Neural progenitor cell (in vitro differentiated cells): ENCODE results near the gene LEMD3. TPM values are rescaled to one million over a fixed set of nuclear protein-coding genes. Genes with fewer than 3 reads are reported as not detected.

Experiments used
- DNase-seq: peaks from one replicate; pipeline ENCODE4 v3.0.0-alpha.2; 2016; ENCODE audit warnings: low spot score
- H2AFZ ChIP-seq: fragments of 200-600 bp; sonication (generic); replicated peaks from 2 replicates; pipeline ENCODE4 v1.6.1; 2016; ENCODE audit warnings: antibody characterized with exemption
- H3F3A ChIP-seq: fragments of 200-600 bp; sonication (generic); 2 replicates; pipeline ENCODE4 v1.6.1; 2016; ENCODE audit warnings: antibody characterized with exemption, low read depth
- H3K27ac ChIP-seq: fragments of 200-600 bp; sonication (generic); 2 replicates; pipeline ENCODE4 v1.5.1; 2016; ENCODE audit warnings: mild to moderate bottlenecking
- H3K27me3 ChIP-seq: fragments of 200-600 bp; sonication (generic); 2 replicates; pipeline ENCODE4 v1.6.1; 2016; ENCODE audit warnings: mild to moderate bottlenecking, moderate library complexity
- H3K36me3 ChIP-seq: fragments of 200-600 bp; sonication (generic); 2 replicates; pipeline ENCODE4 v1.5.1; 2016
- H3K4me1 ChIP-seq: fragments of 200-600 bp; sonication (generic); 2 replicates; pipeline ENCODE4 v1.6.1; 2016; ENCODE audit warnings: mixed run types
- H3K4me2 ChIP-seq: fragments of 200-600 bp; sonication (generic); 2 replicates; pipeline ENCODE4 v1.6.1; 2016
- H3K4me3 ChIP-seq: fragments of 200-600 bp; sonication (generic); 2 replicates; pipeline ENCODE4 v1.5.1; 2016
- H3K79me2 ChIP-seq: fragments of 200-600 bp; sonication (generic); 2 replicates; pipeline ENCODE4 v1.6.1; 2016; ENCODE audit warnings: low read depth
- H3K9ac ChIP-seq: fragments of 200-600 bp; sonication (generic); 2 replicates; pipeline ENCODE4 v1.6.1; 2016
- H3K9me3 ChIP-seq: fragments of 200-600 bp; sonication (generic); 2 replicates; pipeline ENCODE4 v1.5.1; 2016; ENCODE audit warnings: low read depth
- H4K20me1 ChIP-seq: fragments of 200-600 bp; sonication (generic); 2 replicates; pipeline ENCODE4 v1.6.1; 2016; ENCODE audit warnings: low read depth
- H3K27ac Mint-ChIP-seq: 3 replicates; pipeline ENCODE4 v1.8.0; 2021; ENCODE audit warnings: mixed read lengths
- H3K27me3 Mint-ChIP-seq: 2 replicates; pipeline ENCODE4 v1.8.0; 2022; ENCODE audit warnings: low read depth, mild to moderate bottlenecking, inconsistent platforms, moderate library complexity, mixed read lengths; ENCODE audit not compliant: insufficient read depth
- H3K36me3 Mint-ChIP-seq: 3 replicates; pipeline ENCODE4 v1.8.0; 2021; ENCODE audit warnings: mixed read lengths
- H3K4me1 Mint-ChIP-seq: 3 replicates; pipeline ENCODE4 v1.8.0; 2021; ENCODE audit warnings: mixed read lengths
- H3K4me3 Mint-ChIP-seq: 3 replicates; pipeline ENCODE4 v1.8.0; 2021; ENCODE audit warnings: mild to moderate bottlenecking, moderate library complexity, mixed read lengths
- H3K9me3 Mint-ChIP-seq: 3 replicates; pipeline ENCODE4 v1.8.0; 2020; ENCODE audit warnings: mixed read lengths
- CTCF ChIP-seq: fragments of 200-600 bp; sonication (generic); IDR thresholded peaks from 2 replicates; pipeline ENCODE4 v1.5.1; 2017; ENCODE audit warnings: antibody characterized with exemption, mild to moderate bottlenecking
- EZH2 ChIP-seq: fragments of 200-600 bp; sonication (generic); IDR thresholded peaks from 2 replicates; pipeline ENCODE4 v1.6.1; 2017; ENCODE audit warnings: antibody characterized with exemption, mild to moderate bottlenecking, moderate library complexity
- EZH2phosphoT487 ChIP-seq: fragments of 200-600 bp; sonication (generic); IDR thresholded peaks from 2 replicates; pipeline ENCODE4 v1.6.1; 2017; ENCODE audit warnings: antibody characterized with exemption
- total RNA-seq: library from RNA; depleted of rRNA; stranded (reverse); fragments of >200 nt; gene quantifications from 2 replicates; pipeline ENCODE4 v1.2.3, GENCODE V29; 2015; ENCODE audit warnings: low replicate concordance

The LEMD3 gene
- total RNA-seq, 1 donor from 2014 or later = 11.5 TPM

- Histone ChIP-seq H3K9me3 (no peaks in the 10 kb centered on the region), H4K20me1 (no peaks in the 10 kb centered on the region), H3K27ac (no peak overlapping the region), H3K27me3 (no peaks in the 10 kb centered on the region), H3K4me2 (no peak overlapping the region), H3F3A (no peaks in the 10 kb centered on the region), H3K9ac (no peak overlapping the region), H3K36me3 (no peaks in the 10 kb centered on the region), H3K4me3 (no peak overlapping the region), H2AFZ (no peak overlapping the region), H3K4me1 (peaks cover 8% of the 10 kb centered on the region), H3K79me2 (peaks cover 47% of the 10 kb centered on the region)
- peaks cover 3% of the 10 kb centered on the region for H3K27me3 Mint-ChIP-seq
- H3K27ac Mint-ChIP-seq = no peak overlapping the region
- TF ChIP-seq EZH2 (no peak), CTCF (no peak), EZH2phosphoT487 (no peak)
- no peak overlapping the region for H3K4me3 Mint-ChIP-seq
- peaks cover 29% of the 10 kb centered on the region for H3K36me3 Mint-ChIP-seq
- no peaks in the 10 kb centered on the region for H3K4me1 Mint-ChIP-seq
- DNase-seq = no peak
- peaks cover 7% of the 10 kb centered on the region for H3K9me3 Mint-ChIP-seq
These were observed 34.0 kb downstream of the LEMD3 start for GRCh38 chr12:65203376-65203775.

GRCh38 chr12:65204886-65205525 lies 35.6 kb downstream of the LEMD3 start:
- TF ChIP-seq EZH2 (no peak), CTCF (no peak), EZH2phosphoT487 (no peak)
- no peaks in the 10 kb centered on the region for H3K4me1 ChIP-seq
- Mint-ChIP-seq H3K27ac (no peak overlapping the region), H3K4me3 (no peak overlapping the region), H3K27me3 (peaks cover 3% of the 10 kb centered on the region), H3K36me3 (peaks cover 25% of the 10 kb centered on the region), H3K9me3 (peaks cover 7% of the 10 kb centered on the region), H3K4me1 (no peaks in the 10 kb centered on the region)
- H3K27ac ChIP-seq = no peak overlapping the region
- H3K9ac ChIP-seq = no peak overlapping the region
- no peaks in the 10 kb centered on the region for H3K27me3 ChIP-seq
- H3K4me3 ChIP-seq = no peak overlapping the region
- H3F3A ChIP-seq = no peaks in the 10 kb centered on the region
- DNase-seq = no peak
- H3K79me2 ChIP-seq = peaks cover 34% of the 10 kb centered on the region
- H3K36me3 ChIP-seq = no peaks in the 10 kb centered on the region
- H2AFZ ChIP-seq = no peak overlapping the region
- no peak overlapping the region for H3K4me2 ChIP-seq
- H4K20me1 ChIP-seq = no peaks in the 10 kb centered on the region
- no peaks in the 10 kb centered on the region for H3K9me3 ChIP-seq

- Histone ChIP-seq H3K27ac (no peak overlapping the region), H3K9me3 (no peaks in the 10 kb centered on the region), H3K4me3 (no peak overlapping the region), H3K36me3 (no peaks in the 10 kb centered on the region), H3K4me1 (no peaks in the 10 kb centered on the region), H3F3A (no peaks in the 10 kb centered on the region), H2AFZ (no peak overlapping the region), H3K9ac (no peak overlapping the region), H3K27me3 (no peaks in the 10 kb centered on the region), H3K79me2 (peaks cover 28% of the 10 kb centered on the region), H4K20me1 (no peaks in the 10 kb centered on the region), H3K4me2 (no peak overlapping the region)
- DNase-seq = no peak
- H3K4me3 Mint-ChIP-seq = no peak overlapping the region
- peaks cover 7% of the 10 kb centered on the region for H3K9me3 Mint-ChIP-seq
- H3K27ac Mint-ChIP-seq = no peak overlapping the region
- TF ChIP-seq EZH2 (no peak), CTCF (no peak), EZH2phosphoT487 (no peak)
- no peaks in the 10 kb centered on the region for H3K4me1 Mint-ChIP-seq
- H3K36me3 Mint-ChIP-seq = peaks cover 18% of the 10 kb centered on the region
- peaks cover 3% of the 10 kb centered on the region for H3K27me3 Mint-ChIP-seq
These were observed 36.5 kb downstream of the LEMD3 start for GRCh38 chr12:65205886-65206285.
